PC-9 (cell line): Measurements from ENCODE around the gene LCE3A.

Experiments used
- CTCF ChIP-seq: fragments of 200-600 bp; sonication (generic); conservative IDR thresholded peaks from 2 replicates; pipeline ENCODE4 v1.6.1; 2017; ENCODE audit warnings: mixed run types, antibody characterized with exemption, mild to moderate bottlenecking, moderate library complexity
- EZH2 ChIP-seq: fragments of 200-600 bp; sonication (generic); IDR thresholded peaks from 2 replicates; pipeline ENCODE4 v1.8.0; 2017; ENCODE audit warnings: antibody characterized with exemption, low read depth

DNA sequence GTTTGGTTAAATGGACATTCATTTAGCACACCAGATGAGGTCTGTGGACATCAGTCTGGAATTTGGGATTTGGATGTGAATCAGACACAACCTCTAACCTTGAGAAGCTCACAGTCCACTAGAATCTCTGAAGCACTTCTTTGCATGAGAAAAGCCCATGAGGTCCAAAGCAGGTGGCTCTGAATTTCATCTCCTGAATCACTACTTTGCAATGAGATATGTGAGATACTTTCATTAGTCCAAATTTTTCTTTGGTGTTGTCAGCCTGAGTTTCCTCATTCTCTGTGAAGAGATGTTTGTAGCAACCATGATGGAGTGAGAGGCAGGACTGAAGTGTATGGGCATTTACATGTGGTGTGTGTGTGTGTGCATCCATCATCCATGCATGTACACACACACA, 23.8 kb upstream of the LCE3A start:
- TF ChIP-seq EZH2 (no peak), CTCF (no peak)
